ENCODE measurements around the gene KLK3.

KLK3 gene

GRCh38 chr19:50909240-50910070 lies 54.7 kb downstream of the KLK3 start:
- Histone ChIP-seq H3K23ac (ENCODE audit: low read length in 2 of 2) (no peak overlapping the region), H2BK5ac (ENCODE audit: low read depth, low read length, poor library complexity, severe bottlenecking) (no peak overlapping the region), H3K27ac (ENCODE audit: low read length, poor library complexity, severe bottlenecking) (no peak overlapping the region), H2BK120ac (ENCODE audit: low read depth, low read length) (no peak overlapping the region), H2AFZ (ENCODE audit: low read depth, low read length) (no peak overlapping the region), H3K79me1 (replicated peaks; ENCODE audit: low read length, poor library complexity, severe bottlenecking) (no peaks in the 10 kb centered on the region), H3K4ac (ENCODE audit: low read depth in 1 of 2, low read length in 2 of 2) (no peak overlapping the region), H3K14ac (ENCODE audit: low read length in 2 of 2) (no peak overlapping the region), H3K4me1 (ENCODE audit: control insufficient read depth, insufficient read depth, low read depth, low read length) (no peaks in the 10 kb centered on the region), H2BK12ac (ENCODE audit: low read length in 2 of 2) (no peak overlapping the region), H2AK5ac (ENCODE audit: low read length, severe bottlenecking) (no peak overlapping the region), H4K8ac (ENCODE audit: low read length) (no peak overlapping the region), H3K4me3 (ENCODE audit: insufficient read depth in 1 of 2, low read depth in 1 of 2, low read length in 2 of 2) (no peak overlapping the region), H3K9ac (ENCODE audit: low read length) (no peak overlapping the region), H3K9me3 (ENCODE audit: control insufficient read depth, low read length) (no peaks in the 10 kb centered on the region), H3K36me3 (ENCODE audit: control insufficient read depth in 1 of 2, insufficient read depth in 2 of 2, low read depth in 1 of 2, low read length in 2 of 2) (no peaks in the 10 kb centered on the region), H2BK15ac (ENCODE audit: low read depth, poor library complexity, severe bottlenecking) (no peak overlapping the region), H3K18ac (ENCODE audit: low read depth in 1 of 2, low read length in 2 of 2) (no peak overlapping the region), H3K27me3 (ENCODE audit: control insufficient read depth in 1 of 2, insufficient read depth in 1 of 2, low read length in 2 of 2) (peaks cover 0 to 77% of the 10 kb centered on the region in 2 experiments), H3K4me2 (ENCODE audit: low read length, poor library complexity, severe bottlenecking) (no peak overlapping the region), H4K91ac (ENCODE audit: low read length) (no peak overlapping the region)
- 8% methylated on average over 35 of the region's 36 CpGs for WGBS
- DNase-seq: no peak
